HG03175 (cell line): ENCODE results near the gene TMEM131.
"Not testable (repeated sequence)": the region's sequence is repeated elsewhere in the genome, so short reads cannot be mapped to it uniquely, and the experiment has no call there.

Source experiments
- ATAC-seq: cut with Tn5 transposase; IDR thresholded peaks from one replicate; pipeline ENCODE4 v1.9.1; 2021; ENCODE audit warnings: mild to moderate bottlenecking, moderate library complexity; ENCODE audit not compliant: unreplicated experiment

The TMEM131 gene

DNA sequence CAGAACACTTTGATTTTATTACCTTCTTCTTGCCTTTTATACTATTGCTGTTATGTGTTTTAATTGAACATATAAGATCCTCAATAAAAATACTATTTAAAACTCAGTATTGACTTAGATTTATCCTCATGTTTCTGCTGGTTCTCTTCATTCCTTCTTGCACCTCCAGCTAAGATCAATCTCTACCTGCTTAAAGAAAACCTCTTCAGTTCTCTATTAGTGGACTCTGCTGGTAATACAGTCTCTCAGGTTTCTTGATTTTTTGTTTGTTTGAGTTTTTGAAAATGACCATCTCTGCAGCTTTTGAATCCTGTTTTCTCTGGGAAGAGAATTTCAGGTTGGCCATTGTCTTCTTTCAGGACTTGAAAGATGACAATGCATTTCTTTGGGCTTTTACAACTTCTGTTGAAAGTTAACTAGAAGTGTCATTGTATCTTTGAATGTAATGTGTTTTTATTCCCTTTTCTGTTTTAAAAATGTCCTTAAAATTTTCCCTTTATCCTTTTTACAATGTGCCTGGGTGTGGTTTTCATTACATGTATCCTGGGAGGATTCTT lies 29.8 kb upstream of the TMEM131 start:
- no peak for ATAC-seq

DNA sequence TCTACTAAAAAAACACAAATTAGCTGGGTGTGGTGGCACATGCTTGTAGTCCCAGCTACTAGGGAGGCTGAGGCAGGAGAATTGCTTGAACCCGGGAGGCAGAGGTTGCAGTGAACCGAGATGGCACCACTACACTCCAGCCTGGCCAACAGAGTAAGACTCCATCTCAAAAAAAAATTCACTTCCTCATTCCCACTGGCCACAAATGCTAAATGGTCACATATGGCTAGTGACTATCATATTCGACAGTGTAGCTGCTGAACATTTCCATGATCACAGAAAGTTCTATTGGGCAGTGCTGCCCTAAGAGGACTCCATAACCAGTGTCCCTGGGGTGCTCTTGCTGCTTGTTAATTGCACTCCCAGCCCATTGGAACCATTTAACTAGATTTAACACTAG lies 26.3 kb upstream of the TMEM131 start:
- not testable (repeated sequence) for ATAC-seq

DNA sequence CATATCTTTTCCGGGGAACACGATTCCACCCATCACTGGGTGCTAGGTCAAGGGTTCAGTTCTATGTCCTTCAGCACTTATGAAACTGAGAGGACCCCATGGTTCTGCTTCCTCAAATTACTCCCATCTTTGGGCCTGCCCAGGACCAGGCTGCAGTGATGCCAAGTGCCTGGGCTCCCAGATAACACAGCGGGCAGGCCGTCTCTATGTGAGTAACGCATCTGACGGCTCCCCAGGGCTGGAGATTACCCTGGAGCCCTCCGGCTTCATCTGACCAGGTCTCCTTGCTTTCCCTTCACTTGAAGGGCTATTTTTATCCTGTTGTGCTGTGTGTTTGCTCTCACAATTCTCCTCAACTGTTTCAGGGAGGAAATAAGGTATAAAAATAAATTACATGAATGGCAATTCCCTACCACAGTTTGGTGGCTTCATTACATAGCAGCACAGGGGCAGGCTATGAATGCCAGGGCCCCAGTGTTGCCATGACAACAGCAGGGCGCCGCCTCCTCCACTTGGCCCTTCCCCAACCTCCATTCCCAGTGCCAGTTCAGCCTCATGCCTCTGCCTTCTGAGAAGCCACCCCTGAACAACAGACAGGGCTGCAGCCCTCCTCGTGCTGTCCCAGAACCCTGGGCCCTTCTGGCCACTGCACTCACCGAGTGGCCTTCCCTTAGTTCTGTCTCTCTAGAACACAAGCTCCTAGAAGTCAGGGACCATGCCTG lies 25.4 kb upstream of the TMEM131 start:
- no peak for ATAC-seq

DNA sequence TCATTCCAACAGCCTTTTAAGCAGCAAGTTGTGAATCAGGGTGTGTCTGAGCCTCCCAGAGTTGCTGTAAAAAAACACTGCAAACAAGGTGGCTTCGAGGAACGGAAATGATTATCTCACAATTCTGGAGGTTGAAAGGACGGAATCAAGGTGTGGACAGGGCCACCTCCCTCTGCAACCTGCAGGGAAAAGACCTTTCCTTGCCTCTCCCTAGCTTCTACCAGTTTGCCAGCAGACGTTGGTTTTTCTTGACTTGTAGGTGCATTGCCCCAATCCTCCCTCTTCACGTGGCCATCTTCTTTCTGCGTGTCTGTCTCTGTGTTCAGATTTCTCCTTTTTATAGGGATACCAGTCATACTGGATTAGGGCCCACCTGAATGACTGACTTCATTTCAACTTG lies 24.8 kb upstream of the TMEM131 start:
- no peak for ATAC-seq

DNA sequence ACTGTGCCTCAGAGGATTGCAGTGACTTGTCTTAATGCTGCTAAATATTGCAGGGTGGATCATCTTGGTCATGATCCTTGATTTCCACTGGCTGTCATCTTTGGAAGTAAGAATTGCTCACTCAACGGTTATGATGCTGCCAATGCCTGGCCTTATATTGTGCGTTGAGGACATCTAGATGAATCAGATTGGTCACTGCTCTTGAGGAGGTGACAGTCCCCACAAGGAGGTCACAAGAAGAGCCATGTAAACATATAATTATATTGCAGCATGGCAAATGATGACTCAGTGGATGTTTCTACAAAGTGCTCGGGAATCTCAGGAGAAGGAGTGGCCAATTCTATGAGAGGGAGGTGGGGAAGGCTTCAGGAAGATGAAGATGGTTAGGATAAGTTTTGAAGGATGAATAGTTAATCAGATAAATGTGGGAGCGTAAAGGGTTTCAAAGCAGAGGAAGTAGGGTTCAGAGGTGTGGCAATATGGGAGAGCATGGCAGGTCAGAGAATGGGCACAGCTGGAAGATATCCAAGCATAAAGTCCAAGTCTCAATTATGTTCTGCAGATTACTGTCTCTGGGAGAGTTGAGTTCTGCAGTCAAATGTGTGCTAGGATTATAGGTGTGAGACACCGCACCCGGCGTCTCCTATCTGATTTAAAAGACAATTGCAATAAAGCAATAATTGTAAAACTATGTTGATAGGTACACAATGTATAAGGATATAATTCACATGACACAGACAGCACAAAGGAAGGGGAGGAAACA lies 21.3 kb upstream of the TMEM131 start:
- ATAC-seq: no peak

DNA sequence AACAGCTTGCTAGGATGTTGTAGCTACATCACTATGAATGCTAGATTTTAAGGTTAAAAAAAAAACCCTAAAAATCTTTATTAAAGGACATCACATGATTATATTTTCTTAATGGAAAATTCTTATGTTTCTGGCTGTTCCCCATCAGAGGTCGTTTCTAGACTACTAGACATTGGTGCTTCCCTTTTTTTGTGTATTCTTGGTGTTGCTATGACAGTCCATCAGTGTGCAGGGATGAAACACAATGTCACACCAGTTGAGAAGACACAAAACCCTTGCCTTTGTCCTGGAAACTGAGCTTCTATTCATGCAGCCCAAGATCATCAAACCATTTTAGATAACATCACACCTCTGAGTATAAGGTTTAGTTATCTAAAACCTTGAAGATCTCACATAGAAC lies 19.9 kb upstream of the TMEM131 start:
- no peak for ATAC-seq

DNA sequence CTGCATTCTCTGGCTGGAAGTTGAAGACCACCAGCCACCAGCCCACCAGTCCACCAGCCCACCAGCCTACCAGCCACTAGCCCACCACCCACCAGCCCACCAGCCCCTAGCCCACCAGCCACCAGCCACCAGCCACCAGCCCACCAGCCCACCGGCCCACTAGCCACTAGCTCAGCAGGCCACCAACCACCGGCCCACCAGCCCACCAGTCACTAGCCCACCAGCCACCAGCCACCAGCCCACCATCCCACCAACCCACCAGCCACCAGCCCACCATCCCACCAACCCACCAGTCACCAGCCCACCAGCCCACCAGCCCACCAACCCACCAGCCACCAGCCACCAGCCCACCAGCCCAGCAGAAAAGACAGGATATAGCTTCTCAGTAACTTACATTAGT lies 18.6 kb upstream of the TMEM131 start:
- no peak for ATAC-seq

DNA sequence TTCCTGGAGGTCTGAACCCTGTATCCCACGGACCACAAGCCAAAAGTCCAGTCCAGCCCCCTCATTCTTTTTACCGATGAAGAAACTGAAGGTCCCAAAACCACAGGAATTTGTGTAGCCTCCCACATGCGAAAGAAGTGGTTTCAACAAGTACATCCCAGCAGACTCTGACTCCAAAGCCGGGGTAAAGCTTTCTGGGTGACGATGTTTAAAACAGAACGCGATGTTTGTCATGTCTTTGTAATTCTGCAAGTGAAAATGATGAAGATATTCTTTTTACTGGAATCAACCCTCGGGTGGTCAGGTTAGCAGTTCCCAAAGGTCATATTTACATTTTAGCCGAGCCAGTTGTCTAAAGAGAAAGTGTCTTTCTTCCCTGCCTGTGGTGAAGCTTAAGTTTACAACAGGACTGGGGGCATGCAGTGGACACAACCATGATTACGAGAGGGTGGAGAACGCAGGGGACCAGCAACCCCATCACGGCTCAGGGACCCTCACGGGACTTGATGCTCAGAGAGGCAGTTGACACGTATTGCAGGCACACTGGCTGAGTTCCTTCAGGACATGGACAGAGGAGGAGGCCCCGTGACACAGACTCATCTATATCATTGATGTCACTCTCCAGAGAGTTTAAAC lies 17.8 kb upstream of the TMEM131 start:
- ATAC-seq: no peak

DNA sequence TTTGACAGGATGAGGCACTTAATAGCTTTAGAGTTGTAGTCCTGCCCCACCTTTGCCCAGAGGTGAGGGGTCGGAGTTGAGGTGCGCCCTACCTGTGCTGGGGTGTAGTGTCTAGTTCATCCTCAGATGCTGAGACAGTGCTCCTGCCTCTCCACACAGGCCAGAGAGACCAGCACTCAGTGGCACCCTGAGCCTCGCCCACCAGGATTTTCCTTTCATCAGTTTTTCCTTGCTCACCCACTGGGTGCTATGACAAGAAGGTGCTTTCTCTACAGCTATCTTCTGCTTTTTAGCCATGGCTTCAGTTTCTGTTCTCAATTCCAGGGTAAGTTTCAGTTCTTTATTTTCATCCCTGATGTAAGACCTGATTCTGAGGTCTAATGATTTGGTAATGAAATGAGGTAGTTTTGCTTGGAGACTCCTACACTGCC lies 16.8 kb upstream of the TMEM131 start:
- peak; percentile 84 for ATAC-seq

DNA sequence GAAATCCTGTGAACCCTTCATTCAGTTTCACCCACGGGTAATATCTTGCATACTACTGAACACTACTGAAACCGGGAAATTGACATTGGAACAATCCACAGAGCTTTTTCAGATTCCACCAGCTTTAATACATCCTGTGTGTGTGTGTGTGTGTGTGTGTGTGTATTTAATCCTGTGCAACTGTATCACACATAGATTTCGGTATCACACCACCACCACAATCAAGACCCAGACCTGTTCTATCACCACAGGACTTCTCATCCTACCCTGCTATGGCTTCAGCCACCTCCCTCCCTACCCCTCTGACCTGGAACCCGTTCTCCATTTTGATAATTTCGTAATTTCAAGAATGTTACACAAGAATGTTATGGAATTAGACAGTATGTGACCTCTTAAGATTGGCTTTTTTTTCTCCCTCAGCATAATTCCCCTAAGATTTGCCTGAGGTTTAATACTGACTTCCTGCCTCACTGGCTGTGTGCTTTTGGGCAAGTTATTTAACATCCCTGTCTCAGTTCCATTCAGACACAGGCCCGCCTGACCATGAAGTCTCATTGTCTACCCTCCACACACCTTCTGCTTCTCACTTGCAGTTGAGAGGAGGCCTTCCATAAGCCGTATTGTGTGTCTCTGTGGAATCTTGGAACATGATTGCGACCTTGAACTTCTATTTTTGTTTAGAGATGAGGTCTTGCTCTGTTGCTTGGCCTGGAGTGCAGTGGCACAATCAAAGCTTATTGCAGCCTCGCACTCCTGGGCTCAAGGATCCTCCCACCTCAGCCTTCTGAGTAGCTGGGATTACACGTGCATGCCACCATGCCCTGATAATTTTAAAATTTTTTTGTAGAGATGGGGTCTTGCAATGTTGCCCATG lies 14.4 kb upstream of the TMEM131 start:
- no peak for ATAC-seq

DNA sequence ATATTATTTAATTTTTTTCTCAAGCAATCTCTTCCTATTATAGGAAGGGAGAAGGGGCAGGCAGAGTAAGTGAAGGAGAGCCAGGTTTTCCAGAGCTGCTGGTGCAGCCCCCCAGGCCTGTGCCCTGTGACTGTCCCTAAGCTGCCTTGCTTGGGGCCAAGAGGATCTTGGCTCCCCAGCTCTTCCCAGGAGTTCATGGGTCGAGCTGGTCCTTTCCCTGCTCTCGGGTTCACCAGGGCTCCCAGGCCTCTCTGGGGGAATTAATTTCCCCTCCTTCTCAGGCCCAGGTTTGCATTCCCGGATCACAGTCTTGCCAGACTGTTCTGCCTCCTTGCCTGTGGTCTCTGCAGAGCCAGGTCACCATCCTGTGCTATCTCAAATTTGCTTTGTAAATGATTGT lies 12.7 kb upstream of the TMEM131 start:
- no peak for ATAC-seq

DNA sequence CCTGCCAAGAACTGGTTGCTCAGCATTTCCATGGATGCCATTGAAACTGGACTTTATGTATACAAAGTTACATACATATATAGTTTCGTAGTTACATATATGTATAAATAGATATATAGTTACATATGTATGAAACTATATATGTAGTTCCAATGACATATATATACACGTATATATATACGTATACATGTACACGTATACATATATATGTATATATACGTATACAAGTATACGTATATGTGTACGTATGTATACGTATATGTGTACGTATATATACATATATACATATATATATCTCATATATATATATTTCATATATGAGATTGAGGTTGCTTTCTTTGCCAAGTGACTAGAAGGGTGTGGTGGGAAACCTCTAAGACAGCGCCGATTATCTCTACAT lies 10.6 kb upstream of the TMEM131 start:
- no peak for ATAC-seq

DNA sequence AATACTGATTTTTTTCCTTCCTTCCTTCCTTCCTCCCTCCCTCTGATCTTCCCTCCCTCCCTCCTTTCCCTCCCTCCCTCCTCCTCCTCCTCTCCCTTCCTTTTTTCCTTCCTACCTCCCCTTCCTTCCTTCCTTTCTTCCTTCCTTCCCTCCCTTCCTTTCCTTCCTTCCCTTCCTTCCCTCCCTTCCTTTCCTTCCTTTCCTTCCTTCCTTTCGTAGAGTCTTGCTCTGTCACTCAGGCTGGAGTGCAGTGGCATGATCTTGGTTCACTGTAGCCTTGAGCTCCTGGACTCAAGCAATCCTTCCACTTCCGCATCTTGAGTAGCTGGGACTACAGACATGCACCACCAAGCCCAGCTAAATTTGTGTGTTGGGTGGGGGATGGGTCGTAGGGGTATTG lies 8.9 kb upstream of the TMEM131 start:
- no peak for ATAC-seq

DNA sequence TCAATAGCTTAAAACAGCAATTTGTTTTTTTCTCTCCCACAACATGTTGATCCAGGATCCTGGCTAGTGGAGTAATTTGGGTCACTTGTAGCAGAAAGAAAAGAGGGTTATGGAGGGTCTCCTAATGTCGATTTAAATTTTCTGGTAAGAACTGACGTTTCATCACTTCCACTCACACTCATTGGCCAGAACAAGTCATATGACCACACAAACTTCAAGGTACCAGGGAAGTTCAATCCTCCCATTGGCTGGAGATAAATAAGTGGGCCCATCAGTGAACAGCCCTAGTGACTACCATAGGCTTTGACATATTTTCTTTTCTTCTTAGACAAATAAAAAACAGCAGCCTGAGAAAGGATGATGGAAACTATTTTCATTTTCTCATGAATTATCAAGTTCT lies 8.3 kb upstream of the TMEM131 start:
- no peak for ATAC-seq

DNA sequence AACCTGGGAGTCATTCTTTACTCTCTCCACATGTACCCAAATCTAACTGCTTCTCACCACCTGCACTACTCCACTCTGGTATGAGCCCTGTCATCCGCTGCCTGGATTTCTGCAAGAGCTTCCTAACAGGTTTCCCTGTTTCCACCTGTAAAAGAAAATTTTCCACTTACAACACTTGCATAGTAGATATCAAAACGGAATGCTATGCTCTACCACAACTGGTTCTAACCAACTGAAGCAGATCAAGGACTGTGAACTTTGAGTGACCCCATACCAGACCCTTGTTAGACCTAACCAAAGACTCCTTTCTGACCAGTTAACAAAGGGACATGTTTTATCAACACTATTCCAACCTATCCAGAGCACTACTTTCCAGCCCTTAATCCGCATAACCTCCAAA lies 3.8 kb upstream of the TMEM131 start:
- ATAC-seq: no peak

DNA sequence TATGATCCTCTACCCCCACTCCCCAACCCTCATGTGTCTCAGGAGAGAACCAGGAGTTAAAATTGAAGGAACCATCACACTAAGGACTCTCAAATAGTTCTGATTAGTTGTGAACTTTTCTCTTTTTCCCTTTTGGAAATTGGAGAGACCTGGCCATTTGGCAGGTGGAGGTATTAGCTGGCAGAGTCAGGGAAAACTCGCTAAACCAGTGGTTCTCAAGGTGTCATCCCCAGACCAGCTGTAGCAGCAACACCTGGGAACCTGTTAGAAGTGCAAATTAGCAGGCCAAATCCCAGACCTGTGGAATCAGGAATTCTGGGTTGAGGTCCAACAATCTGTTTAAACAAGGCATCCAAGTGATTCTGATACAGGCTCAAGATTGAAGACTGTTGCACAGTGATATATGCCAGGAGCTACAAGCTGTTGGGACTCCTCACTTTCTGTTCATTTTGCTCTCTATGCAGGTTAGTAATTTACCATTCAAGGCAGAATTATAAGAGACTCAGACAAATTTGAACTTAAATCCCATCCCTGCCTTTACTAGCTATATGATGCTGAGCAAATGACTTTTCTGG lies 2.8 kb upstream of the TMEM131 start:
- ATAC-seq: no peak

DNA sequence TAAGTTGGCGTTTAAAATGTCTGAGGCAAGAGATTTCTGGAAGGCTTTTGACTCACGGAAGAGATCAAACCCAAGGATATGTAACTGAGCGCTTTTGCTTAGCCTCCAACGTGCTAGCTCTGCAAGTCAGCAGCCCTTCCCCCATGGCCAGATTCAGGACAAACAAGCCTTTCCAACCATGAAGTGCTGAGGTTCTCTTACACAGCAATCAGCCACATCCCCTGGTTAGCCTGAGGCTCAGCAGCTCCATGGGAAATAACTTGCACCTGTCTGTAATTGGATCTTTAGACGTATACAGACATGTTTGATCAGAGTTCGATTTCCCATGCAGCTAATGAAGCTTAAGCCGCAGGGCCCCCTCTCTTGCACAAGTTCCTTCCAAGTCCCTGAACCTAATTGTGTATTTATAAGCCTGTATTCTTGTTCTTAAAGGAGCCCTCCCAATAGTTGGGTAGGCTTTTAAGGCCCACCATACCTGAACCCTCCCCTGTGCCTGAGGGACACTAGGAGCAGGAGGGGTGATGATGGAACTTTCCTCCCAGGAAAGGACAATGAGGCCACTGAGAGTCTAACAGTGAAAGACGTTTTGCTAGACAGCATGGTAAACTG lies 2.1 kb upstream of the TMEM131 start:
- no peak for ATAC-seq

DNA sequence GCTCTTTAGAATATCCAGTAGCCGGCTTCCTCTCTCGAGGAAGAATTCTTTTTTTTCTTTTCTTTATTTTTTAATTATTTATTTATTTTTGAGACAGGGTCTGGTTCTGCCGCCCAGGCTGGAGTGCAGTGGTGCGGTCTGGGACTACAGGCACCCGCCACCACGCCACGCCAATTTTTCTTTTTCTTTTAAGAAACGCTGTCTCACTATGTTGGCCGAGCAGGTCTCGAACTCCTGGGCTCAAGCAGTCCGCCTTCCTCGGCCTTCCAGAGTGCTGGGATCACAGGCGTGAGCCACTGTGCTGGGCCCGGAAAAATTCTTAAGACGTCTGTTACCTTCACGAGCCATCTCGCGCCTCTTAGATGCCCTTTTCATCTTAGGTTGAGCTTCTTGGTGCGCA lies 931 bp upstream of the TMEM131 start:
- no peak for ATAC-seq

DNA sequence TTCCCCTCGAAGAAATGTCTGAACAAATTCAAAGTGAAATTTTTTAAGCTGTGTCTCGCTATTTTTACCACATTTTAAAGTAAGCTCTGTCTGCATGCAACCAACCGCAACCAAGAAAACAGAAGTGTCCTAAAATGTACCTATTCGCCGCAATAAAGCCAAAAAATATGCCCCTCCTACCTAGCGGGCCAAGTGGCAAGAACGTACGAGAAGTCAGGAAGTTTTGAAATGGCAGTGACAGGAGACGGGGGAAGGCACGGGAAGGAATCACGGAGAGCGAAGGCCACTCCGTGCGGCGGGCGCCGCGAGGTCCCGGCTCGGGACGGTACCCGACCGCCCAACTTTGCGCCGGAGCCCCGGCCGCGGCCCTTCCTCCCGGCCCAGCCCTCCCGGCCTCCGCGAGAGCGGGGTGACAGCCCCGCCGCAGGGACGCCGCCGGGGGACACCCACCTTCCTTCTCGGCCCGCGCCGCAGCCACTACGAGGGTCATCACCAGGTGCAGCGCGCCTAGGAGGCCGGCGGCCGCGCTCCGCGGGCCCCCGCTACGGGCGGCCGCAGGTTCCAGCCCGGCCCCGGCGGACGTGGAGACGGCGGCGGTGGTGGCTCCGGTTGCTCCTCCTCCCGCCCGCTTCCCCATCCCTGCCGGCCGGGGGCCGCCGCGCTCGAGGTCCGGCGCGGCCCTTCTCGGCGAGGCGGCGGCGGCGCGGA lies 568 bp downstream of the TMEM131 start:
- ATAC-seq: peak; percentile 32
